Measurements from ENCODE around the gene UBAP1L. TPM values are rescaled to one million over a fixed set of nuclear protein-coding genes. Genes with fewer than 3 reads are reported as not detected.

The UBAP1L gene
- total RNA-seq, 1 experiment from 2014 or later = 2.5 TPM

DNA sequence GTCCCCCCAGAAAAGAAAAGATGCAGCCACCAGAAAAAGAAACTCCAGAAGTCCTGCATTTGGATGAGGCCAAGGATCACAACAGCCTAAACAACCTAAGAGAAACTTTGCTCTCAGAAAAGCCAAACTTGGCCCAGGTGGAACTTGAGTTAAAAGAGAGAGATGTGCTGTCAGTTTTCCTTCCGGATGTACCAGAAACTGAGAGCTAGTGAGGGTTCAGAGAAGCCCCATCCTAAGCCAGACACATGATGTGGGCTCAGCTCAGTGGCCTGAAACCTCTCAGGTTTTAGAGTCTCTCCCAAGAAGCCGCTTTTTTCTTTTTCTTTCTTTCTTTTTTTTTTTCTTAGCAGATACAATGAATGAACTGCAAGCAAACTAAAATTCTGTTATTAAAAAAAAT, 62.0 kb downstream of the UBAP1L start:
- CTCF ChIA-PET = interaction anchor here (0.6 to 2.4 kb wide), 3 partner anchors 48 to 245 kb away, joined by 6 to 10 read pairs (median 7); no protein-coding TSS in a partner anchor
- no peaks in the 10 kb centered on the region for H3K36me3 ChIP-seq (ENCODE audit: low read depth)
- peaks cover 5% of the 10 kb centered on the region; the same call in 1 of the 2 replicates for H3F3A ChIP-seq (ENCODE audit: insufficient read depth, low read depth)
- H3K27ac ChIP-seq = no peak overlapping the region
- H3K4me3 ChIP-seq = no peak overlapping the region
- no peaks in the 10 kb centered on the region for H3K27me3 ChIP-seq (ENCODE audit: insufficient read depth, low read depth)
- TF ChIP-seq, protein P1, sequence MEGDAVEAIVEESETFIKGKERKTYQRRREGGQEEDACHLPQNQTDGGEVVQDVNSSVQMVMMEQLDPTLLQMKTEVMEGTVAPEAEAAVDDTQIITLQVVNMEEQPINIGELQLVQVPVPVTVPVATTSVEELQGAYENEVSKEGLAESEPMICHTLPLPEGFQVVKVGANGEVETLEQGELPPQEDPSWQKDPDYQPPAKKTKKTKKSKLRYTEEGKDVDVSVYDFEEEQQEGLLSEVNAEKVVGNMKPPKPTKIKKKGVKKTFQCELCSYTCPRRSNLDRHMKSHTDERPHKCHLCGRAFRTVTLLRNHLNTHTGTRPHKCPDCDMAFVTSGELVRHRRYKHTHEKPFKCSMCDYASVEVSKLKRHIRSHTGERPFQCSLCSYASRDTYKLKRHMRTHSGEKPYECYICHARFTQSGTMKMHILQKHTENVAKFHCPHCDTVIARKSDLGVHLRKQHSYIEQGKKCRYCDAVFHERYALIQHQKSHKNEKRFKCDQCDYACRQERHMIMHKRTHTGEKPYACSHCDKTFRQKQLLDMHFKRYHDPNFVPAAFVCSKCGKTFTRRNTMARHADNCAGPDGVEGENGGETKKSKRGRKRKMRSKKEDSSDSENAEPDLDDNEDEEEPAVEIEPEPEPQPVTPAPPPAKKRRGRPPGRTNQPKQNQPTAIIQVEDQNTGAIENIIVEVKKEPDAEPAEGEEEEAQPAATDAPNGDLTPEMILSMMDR (conservative IDR thresholded peaks at IDR 0.05) = no peak
- TF ChIP-seq EZH2 (IDR thresholded peaks at IDR 0.05; ENCODE audit: low read depth) = no peak
- peaks cover 32% of the 10 kb centered on the region for H3K4me1 ChIP-seq (replicated peaks; ENCODE audit: insufficient read depth)
- no peak overlapping the region for H3K4me2 ChIP-seq
- H3K9me3 ChIP-seq (ENCODE audit: insufficient read depth, low read depth) = no peaks in the 10 kb centered on the region
- intact Hi-C loops (cut with micrococcal nuclease; ENCODE audit: unreplicated experiment) = loop anchor here (10.0 kb wide), 1 partner anchor 132 kb away; the partner anchor contains the start of gene CLPX
- POLR2A ChIA-PET (ENCODE audit: unreplicated experiment) = no interaction called here
- H3K79me2 ChIP-seq (ENCODE audit: low read depth) = no peaks in the 10 kb centered on the region
- no peaks in the 10 kb centered on the region for H3K9me2 ChIP-seq (ENCODE audit: insufficient read depth)
- no peak for DNase-seq
- no TSS peak for BruUV-seq (replicated peaks)
- H2AFZ ChIP-seq = no peak overlapping the region
- H4K20me1 ChIP-seq (ENCODE audit: insufficient read depth) = no peaks in the 10 kb centered on the region

GRCh38 chr15:65051266-65051665, 63.7 kb downstream of the UBAP1L start:
- peaks cover 2% of the 10 kb centered on the region; the same call in 1 of the 2 replicates for H3F3A ChIP-seq (ENCODE audit: insufficient read depth, low read depth)
- H3K27me3 ChIP-seq (ENCODE audit: insufficient read depth, low read depth) = no peaks in the 10 kb centered on the region
- POLR2A ChIA-PET (ENCODE audit: unreplicated experiment) = no interaction called here
- H4K20me1 ChIP-seq (ENCODE audit: insufficient read depth) = no peaks in the 10 kb centered on the region
- H3K27ac ChIP-seq = no peak overlapping the region
- intact Hi-C loops (cut with micrococcal nuclease; ENCODE audit: unreplicated experiment) = loop anchor here (10.0 kb wide), 1 partner anchor 134 kb away; the partner anchor contains the start of gene CLPX
- H3K4me3 ChIP-seq = no peak overlapping the region
- CTCF ChIA-PET = no interaction called here
- H3K36me3 ChIP-seq (ENCODE audit: low read depth) = no peaks in the 10 kb centered on the region
- no peaks in the 10 kb centered on the region for H3K9me2 ChIP-seq (ENCODE audit: insufficient read depth)
- peaks cover 18% of the 10 kb centered on the region for H3K4me1 ChIP-seq (replicated peaks; ENCODE audit: insufficient read depth)
- TF ChIP-seq, protein P1 (conservative IDR thresholded peaks at IDR 0.05) = no peak
- no peak for TF ChIP-seq EZH2 (IDR thresholded peaks at IDR 0.05; ENCODE audit: low read depth)
- no TSS peak for BruUV-seq (replicated peaks)
- H3K9me3 ChIP-seq (ENCODE audit: insufficient read depth, low read depth) = no peaks in the 10 kb centered on the region
- DNase-seq = no peak
- H3K4me2 ChIP-seq = no peak overlapping the region
- H2AFZ ChIP-seq = no peak overlapping the region
- no peaks in the 10 kb centered on the region for H3K79me2 ChIP-seq (ENCODE audit: low read depth)

- H3K4me3 ChIP-seq = no peak overlapping the region
- peaks cover 5% of the 10 kb centered on the region; the same call in 1 of the 2 replicates for H3F3A ChIP-seq (ENCODE audit: insufficient read depth, low read depth)
- no peaks in the 10 kb centered on the region for H4K20me1 ChIP-seq (ENCODE audit: insufficient read depth)
- no TSS peak for BruUV-seq (replicated peaks)
- H3K27ac ChIP-seq = no peak overlapping the region
- peaks cover 14% of the 10 kb centered on the region for H3K4me1 ChIP-seq (replicated peaks; ENCODE audit: insufficient read depth)
- no peaks in the 10 kb centered on the region for H3K9me2 ChIP-seq (ENCODE audit: insufficient read depth)
- POLR2A ChIA-PET (ENCODE audit: unreplicated experiment) = no interaction called here
- H3K27me3 ChIP-seq (ENCODE audit: insufficient read depth, low read depth) = no peaks in the 10 kb centered on the region
- H3K9me3 ChIP-seq (ENCODE audit: insufficient read depth, low read depth) = no peaks in the 10 kb centered on the region
- no peak overlapping the region for H2AFZ ChIP-seq
- no peaks in the 10 kb centered on the region for H3K79me2 ChIP-seq (ENCODE audit: low read depth)
- intact Hi-C loops (cut with micrococcal nuclease; ENCODE audit: unreplicated experiment) = loop anchor here (10.0 kb wide), 1 partner anchor 135 kb away; the partner anchor contains the start of gene CLPX
- no peak overlapping the region for H3K4me2 ChIP-seq
- H3K36me3 ChIP-seq (ENCODE audit: low read depth) = no peaks in the 10 kb centered on the region
- CTCF ChIA-PET = no interaction called here
- DNase-seq = no peak
- TF ChIP-seq, protein P1 (conservative IDR thresholded peaks at IDR 0.05) = no peak
- no peak for TF ChIP-seq EZH2 (IDR thresholded peaks at IDR 0.05; ENCODE audit: low read depth)
Observed at GRCh38 chr15:65050270-65050669, 64.7 kb downstream of the UBAP1L start.
